GM23338 (cell line): ENCODE measurements around the gene PHOX2B. TPM values are rescaled to one million over a fixed set of nuclear protein-coding genes. Genes with fewer than 3 reads are reported as not detected.

ENCODE experiments used
- ATAC-seq: fragments of 200-7000 bp; cut with Tn5 transposase; 3 replicates; pipeline ENCODE4 v1.9.1; 2020
- DNase-seq: peaks from one replicate; pipeline ENCODE4 v3.0.0-alpha.2; 2015; ENCODE audit warnings: low spot score
- H2AFZ ChIP-seq: fragments of 200-600 bp; sonication (generic); 2 replicates; pipeline ENCODE4 v1.8.0; 2016; ENCODE audit warnings: antibody characterized with exemption, mild to moderate bottlenecking, moderate library complexity
- H3F3A ChIP-seq: fragments of 200-600 bp; sonication (generic); replicated peaks from 2 replicates; pipeline ENCODE4 v1.8.0; 2017; ENCODE audit warnings: antibody characterized with exemption, mixed run types, low read depth
- H3K27ac ChIP-seq: fragments of 200-600 bp; sonication (generic); 2 replicates; pipeline ENCODE4 v1.6.1; 2016; ENCODE audit warnings: low read depth
- H3K27me3 ChIP-seq: fragments of 200-600 bp; sonication (generic); 2 replicates; pipeline ENCODE4 v1.8.0; 2016; ENCODE audit warnings: mild to moderate bottlenecking, mixed run types, moderate library complexity; ENCODE audit not compliant: insufficient read depth
- H3K36me3 ChIP-seq: fragments of 200-600 bp; sonication (generic); 2 replicates; pipeline ENCODE4 v1.8.0; 2016; ENCODE audit warnings: mild to moderate bottlenecking; ENCODE audit not compliant: insufficient read depth
- H3K4me1 ChIP-seq: fragments of 200-600 bp; sonication (generic); 2 replicates; pipeline ENCODE4 v1.8.0; 2016; ENCODE audit warnings: mild to moderate bottlenecking, moderate library complexity; ENCODE audit not compliant: insufficient read depth
- H3K4me2 ChIP-seq: fragments of 200-600 bp; sonication (generic); 2 replicates; pipeline ENCODE4 v1.7.1; 2017; ENCODE audit warnings: mixed run types
- H3K4me3 ChIP-seq: fragments of 200-600 bp; sonication (generic); 2 replicates; pipeline ENCODE4 v1.6.1; 2016; ENCODE audit warnings: mixed run types
- H3K79me2 ChIP-seq: fragments of 200-600 bp; sonication (generic); replicated peaks from 2 replicates; pipeline ENCODE4 v1.8.0; 2017; ENCODE audit warnings: mild to moderate bottlenecking; ENCODE audit not compliant: insufficient read depth
- H3K9me2 ChIP-seq: fragments of 200-600 bp; sonication (generic); 2 replicates; pipeline ENCODE4 v1.8.0; 2017; ENCODE audit not compliant: insufficient read depth
- H4K20me1 ChIP-seq: fragments of 200-600 bp; sonication (generic); replicated peaks from 2 replicates; pipeline ENCODE4 v1.8.0; 2017; ENCODE audit warnings: mild to moderate bottlenecking; ENCODE audit not compliant: insufficient read depth
- H3K27ac Mint-ChIP-seq: 2 replicates; pipeline ENCODE4 v1.8.0; 2020; ENCODE audit warnings: inconsistent platforms, mild to moderate bottlenecking, moderate library complexity, mixed read lengths
- H3K27me3 Mint-ChIP-seq: 3 replicates; pipeline ENCODE4 v1.8.0; 2022; ENCODE audit warnings: low read depth, mild to moderate bottlenecking, moderate library complexity, mixed read lengths, inconsistent platforms; ENCODE audit not compliant: insufficient read depth, poor library complexity
- H3K36me3 Mint-ChIP-seq: 3 replicates; pipeline ENCODE4 v1.8.0; 2021; ENCODE audit warnings: low read depth, mild to moderate bottlenecking, inconsistent platforms, moderate library complexity, mixed read lengths
- H3K4me1 Mint-ChIP-seq: 3 replicates; pipeline ENCODE4 v1.8.0; 2020; ENCODE audit warnings: mild to moderate bottlenecking, inconsistent platforms, mixed read lengths
- H3K4me3 Mint-ChIP-seq: 3 replicates; pipeline ENCODE4 v1.8.0; 2021; ENCODE audit warnings: moderate library complexity, mild to moderate bottlenecking, inconsistent platforms, mixed read lengths
- H3K9me3 Mint-ChIP-seq: 3 replicates; pipeline ENCODE4 v1.8.0; 2020; ENCODE audit warnings: moderate library complexity, mild to moderate bottlenecking, inconsistent platforms, mixed read lengths
- CREB1 ChIP-seq: fragments of 250-450 bp; sonication (Bioruptor Pico); IDR thresholded peaks from 2 replicates; pipeline ENCODE4 v1.5.0; 2020; ENCODE audit warnings: low read depth, mild to moderate bottlenecking, moderate library complexity
- CTCF ChIP-seq, 2 experiments: fragments of 200-600 bp in 1 of 2; sonication (generic) in 1 of 2; conservative IDR thresholded peaks; 2 replicates each; pipeline versions ENCODE4 v1.5.1 to v1.6.1; 2016 to 2017; ENCODE audit warnings: antibody characterized with exemption in 2 of 2, low read depth in 2 of 2, mild to moderate bottlenecking in 2 of 2, moderate library complexity in 1 of 2
- ETS1 ChIP-seq: IDR thresholded peaks from 2 replicates; pipeline ENCODE4 v1.6.1; 2016; ENCODE audit warnings: antibody characterized with exemption
- EZH2 ChIP-seq: fragments of 200-600 bp; sonication (generic); IDR thresholded peaks from one replicate; pipeline ENCODE4 v1.8.0; 2017; ENCODE audit warnings: antibody characterized with exemption, mild to moderate bottlenecking, low read depth; ENCODE audit not compliant: unreplicated experiment
- EZH2phosphoT487 ChIP-seq: fragments of 200-600 bp; sonication (generic); IDR thresholded peaks from one replicate; pipeline ENCODE4 v1.8.1; 2018; ENCODE audit warnings: antibody characterized with exemption; ENCODE audit not compliant: unreplicated experiment
- JUNB ChIP-seq: IDR thresholded peaks from one replicate; pipeline ENCODE4 v1.6.1; 2016; ENCODE audit warnings: antibody characterized with exemption; ENCODE audit not compliant: unreplicated experiment
- NANOG ChIP-seq: IDR thresholded peaks from 2 replicates; pipeline ENCODE4 v1.6.1; 2016; ENCODE audit warnings: antibody characterized with exemption, borderline replicate concordance
- POLR2AphosphoS5 ChIP-seq: IDR thresholded peaks from 2 replicates; pipeline ENCODE4 v1.6.1; 2016; ENCODE audit warnings: antibody characterized with exemption, low read depth
- STAT1 ChIP-seq: IDR thresholded peaks from one replicate; pipeline ENCODE4 v1.6.1; 2016; ENCODE audit warnings: antibody characterized with exemption; ENCODE audit not compliant: unreplicated experiment
- ZNF114 ChIP-seq: fragments of 250-450 bp; sonication (Bioruptor Pico); IDR thresholded peaks from 2 replicates; pipeline ENCODE4 v1.5.0; 2020; ENCODE audit warnings: mild to moderate bottlenecking, moderate library complexity
- ZNF331 ChIP-seq: fragments of 250-450 bp; sonication (Bioruptor Pico); IDR thresholded peaks from 2 replicates; pipeline ENCODE4 v1.5.0; 2020; ENCODE audit warnings: low read depth, mild to moderate bottlenecking, moderate library complexity
- polyA plus RNA-seq: library from polyadenylated mRNA; unstranded; fragments of >200 nt; fragmentation: Nextera tagmentation; extraction: Ambion mirVana; gene quantifications from 2 replicates; pipeline ENCODE4 v1.2.1, GENCODE V29; 2016
- total RNA-seq: library from RNA; depleted of rRNA; stranded (reverse); fragments of >200 nt; shearing (Covaris generic); gene quantifications from 2 replicates; pipeline ENCODE4 v1.2.3, GENCODE V29; 2014
- TF ChIP-seq, protein P1 (sequence below): IDR thresholded peaks from one replicate; pipeline ENCODE4 v1.6.1; 2018; ENCODE audit warnings: antibody characterized with exemption; ENCODE audit not compliant: unreplicated experiment
- TF ChIP-seq, protein P2 (sequence below): fragments of 250-450 bp; sonication (Bioruptor Pico); IDR thresholded peaks from 2 replicates; pipeline ENCODE4 v1.5.0; 2020; ENCODE audit warnings: mild to moderate bottlenecking, moderate library complexity

The PHOX2B gene
- total and polyA plus RNA-seq, 2 experiments from 2014 or later = not detected

DNA sequence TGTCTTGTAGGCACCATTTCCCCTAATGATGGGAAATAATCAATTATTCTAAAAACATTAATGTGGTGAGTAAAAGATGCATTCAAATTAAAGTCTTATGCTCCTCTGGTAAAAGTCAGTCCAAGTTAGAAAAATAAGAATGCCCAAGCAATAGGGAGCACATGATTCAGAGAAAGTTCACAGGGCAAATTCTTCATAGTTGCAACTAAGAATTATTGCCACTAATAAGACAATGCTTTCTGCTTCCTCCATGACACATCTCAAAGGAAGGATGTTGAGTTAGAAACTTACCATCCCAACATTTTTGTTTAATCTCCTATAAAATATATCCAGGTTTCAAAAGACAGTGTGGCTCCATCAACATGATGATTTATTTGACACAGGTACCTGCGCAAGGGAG lies 26.3 kb downstream of the PHOX2B start:
- Histone ChIP-seq H3K36me3 (no peaks in the 10 kb centered on the region), H3K4me3 (no peak overlapping the region), H3K4me1 (no peaks in the 10 kb centered on the region), H2AFZ (no peak overlapping the region), H4K20me1 (no peaks in the 10 kb centered on the region), H3K9me2 (no peaks in the 10 kb centered on the region), H3K79me2 (no peaks in the 10 kb centered on the region), H3K27me3 (peaks cover 6% of the 10 kb centered on the region; the same call in 1 of the 2 replicates), H3K4me2 (no peak overlapping the region), H3F3A (no peaks in the 10 kb centered on the region), H3K27ac (no peak overlapping the region)
- Mint-ChIP-seq H3K4me1 (no peaks in the 10 kb centered on the region), H3K27ac (no peak overlapping the region), H3K4me3 (no peak overlapping the region), H3K36me3 (no peaks in the 10 kb centered on the region), H3K9me3 (peaks cover 5% of the 10 kb centered on the region; the same call in 2 of the 3 replicates), H3K27me3 (no peaks in the 10 kb centered on the region)
- DNase-seq (no peak), ATAC-seq (no peak)
- no peak for TF ChIP-seq STAT1
- TF ChIP-seq, protein P1, sequence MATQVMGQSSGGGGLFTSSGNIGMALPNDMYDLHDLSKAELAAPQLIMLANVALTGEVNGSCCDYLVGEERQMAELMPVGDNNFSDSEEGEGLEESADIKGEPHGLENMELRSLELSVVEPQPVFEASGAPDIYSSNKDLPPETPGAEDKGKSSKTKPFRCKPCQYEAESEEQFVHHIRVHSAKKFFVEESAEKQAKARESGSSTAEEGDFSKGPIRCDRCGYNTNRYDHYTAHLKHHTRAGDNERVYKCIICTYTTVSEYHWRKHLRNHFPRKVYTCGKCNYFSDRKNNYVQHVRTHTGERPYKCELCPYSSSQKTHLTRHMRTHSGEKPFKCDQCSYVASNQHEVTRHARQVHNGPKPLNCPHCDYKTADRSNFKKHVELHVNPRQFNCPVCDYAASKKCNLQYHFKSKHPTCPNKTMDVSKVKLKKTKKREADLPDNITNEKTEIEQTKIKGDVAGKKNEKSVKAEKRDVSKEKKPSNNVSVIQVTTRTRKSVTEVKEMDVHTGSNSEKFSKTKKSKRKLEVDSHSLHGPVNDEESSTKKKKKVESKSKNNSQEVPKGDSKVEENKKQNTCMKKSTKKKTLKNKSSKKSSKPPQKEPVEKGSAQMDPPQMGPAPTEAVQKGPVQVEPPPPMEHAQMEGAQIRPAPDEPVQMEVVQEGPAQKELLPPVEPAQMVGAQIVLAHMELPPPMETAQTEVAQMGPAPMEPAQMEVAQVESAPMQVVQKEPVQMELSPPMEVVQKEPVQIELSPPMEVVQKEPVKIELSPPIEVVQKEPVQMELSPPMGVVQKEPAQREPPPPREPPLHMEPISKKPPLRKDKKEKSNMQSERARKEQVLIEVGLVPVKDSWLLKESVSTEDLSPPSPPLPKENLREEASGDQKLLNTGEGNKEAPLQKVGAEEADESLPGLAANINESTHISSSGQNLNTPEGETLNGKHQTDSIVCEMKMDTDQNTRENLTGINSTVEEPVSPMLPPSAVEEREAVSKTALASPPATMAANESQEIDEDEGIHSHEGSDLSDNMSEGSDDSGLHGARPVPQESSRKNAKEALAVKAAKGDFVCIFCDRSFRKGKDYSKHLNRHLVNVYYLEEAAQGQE = no peak
- no peak for TF ChIP-seq JUNB
- TF ChIP-seq CTCF (conservative IDR thresholded peaks at IDR 0.05; ENCODE audit: low read depth in 2 of 2) = no peak
- TF ChIP-seq ETS1 = no peak
- TF ChIP-seq POLR2AphosphoS5 = no peak
- no peak for TF ChIP-seq EZH2
- TF ChIP-seq NANOG = no peak
- TF ChIP-seq EZH2phosphoT487 = no peak
- TF ChIP-seq, protein P2, sequence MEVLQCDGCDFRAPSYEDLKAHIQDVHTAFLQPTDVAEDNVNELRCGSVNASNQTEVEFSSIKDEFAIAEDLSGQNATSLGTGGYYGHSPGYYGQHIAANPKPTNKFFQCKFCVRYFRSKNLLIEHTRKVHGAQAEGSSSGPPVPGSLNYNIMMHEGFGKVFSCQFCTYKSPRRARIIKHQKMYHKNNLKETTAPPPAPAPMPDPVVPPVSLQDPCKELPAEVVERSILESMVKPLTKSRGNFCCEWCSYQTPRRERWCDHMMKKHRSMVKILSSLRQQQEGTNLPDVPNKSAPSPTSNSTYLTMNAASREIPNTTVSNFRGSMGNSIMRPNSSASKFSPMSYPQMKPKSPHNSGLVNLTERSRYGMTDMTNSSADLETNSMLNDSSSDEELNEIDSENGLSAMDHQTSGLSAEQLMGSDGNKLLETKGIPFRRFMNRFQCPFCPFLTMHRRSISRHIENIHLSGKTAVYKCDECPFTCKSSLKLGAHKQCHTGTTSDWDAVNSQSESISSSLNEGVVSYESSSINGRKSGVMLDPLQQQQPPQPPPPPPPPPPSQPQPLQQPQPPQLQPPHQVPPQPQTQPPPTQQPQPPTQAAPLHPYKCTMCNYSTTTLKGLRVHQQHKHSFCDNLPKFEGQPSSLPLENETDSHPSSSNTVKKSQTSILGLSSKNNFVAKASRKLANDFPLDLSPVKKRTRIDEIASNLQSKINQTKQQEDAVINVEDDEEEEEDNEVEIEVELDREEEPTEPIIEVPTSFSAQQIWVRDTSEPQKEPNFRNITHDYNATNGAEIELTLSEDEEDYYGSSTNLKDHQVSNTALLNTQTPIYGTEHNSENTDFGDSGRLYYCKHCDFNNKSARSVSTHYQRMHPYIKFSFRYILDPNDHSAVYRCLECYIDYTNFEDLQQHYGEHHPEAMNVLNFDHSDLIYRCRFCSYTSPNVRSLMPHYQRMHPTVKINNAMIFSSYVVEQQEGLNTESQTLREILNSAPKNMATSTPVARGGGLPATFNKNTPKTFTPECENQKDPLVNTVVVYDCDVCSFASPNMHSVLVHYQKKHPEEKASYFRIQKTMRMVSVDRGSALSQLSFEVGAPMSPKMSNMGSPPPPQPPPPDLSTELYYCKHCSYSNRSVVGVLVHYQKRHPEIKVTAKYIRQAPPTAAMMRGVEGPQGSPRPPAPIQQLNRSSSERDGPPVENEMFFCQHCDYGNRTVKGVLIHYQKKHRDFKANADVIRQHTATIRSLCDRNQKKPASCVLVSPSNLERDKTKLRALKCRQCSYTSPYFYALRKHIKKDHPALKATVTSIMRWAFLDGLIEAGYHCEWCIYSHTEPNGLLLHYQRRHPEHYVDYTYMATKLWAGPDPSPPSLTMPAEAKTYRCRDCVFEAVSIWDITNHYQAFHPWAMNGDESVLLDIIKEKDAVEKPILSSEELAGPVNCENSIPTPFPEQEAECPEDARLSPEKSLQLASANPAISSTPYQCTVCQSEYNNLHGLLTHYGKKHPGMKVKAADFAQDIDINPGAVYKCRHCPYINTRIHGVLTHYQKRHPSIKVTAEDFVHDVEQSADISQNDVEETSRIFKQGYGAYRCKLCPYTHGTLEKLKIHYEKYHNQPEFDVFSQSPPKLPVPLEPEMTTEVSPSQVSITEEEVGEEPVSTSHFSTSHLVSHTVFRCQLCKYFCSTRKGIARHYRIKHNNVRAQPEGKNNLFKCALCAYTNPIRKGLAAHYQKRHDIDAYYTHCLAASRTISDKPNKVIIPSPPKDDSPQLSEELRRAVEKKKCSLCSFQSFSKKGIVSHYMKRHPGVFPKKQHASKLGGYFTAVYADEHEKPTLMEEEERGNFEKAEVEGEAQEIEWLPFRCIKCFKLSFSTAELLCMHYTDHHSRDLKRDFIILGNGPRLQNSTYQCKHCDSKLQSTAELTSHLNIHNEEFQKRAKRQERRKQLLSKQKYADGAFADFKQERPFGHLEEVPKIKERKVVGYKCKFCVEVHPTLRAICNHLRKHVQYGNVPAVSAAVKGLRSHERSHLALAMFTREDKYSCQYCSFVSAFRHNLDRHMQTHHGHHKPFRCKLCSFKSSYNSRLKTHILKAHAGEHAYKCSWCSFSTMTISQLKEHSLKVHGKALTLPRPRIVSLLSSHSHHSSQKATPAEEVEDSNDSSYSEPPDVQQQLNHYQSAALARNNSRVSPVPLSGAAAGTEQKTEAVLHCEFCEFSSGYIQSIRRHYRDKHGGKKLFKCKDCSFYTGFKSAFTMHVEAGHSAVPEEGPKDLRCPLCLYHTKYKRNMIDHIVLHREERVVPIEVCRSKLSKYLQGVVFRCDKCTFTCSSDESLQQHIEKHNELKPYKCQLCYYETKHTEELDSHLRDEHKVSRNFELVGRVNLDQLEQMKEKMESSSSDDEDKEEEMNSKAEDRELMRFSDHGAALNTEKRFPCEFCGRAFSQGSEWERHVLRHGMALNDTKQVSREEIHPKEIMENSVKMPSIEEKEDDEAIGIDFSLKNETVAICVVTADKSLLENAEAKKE = no peak
- TF ChIP-seq CREB1 = no peak
- no peak for TF ChIP-seq ZNF114 (CRISPR knock-in tag)
- no peak for TF ChIP-seq ZNF331 (CRISPR knock-in tag)
